Suprapubic skin (tissue), 3 donors: ENCODE results near the gene CSF1R.

Source experiments
- CTCF ChIP-seq, 2 donors: fragments of 200-600 bp in 1 of 2; fragments of 450-650 bp in 1 of 2; sonication (generic) in 1 of 2; IDR thresholded peaks; one replicate each; pipeline ENCODE4 v1.5.1; 2016 to 2019; ENCODE audit warnings: antibody characterized with exemption in 2 of 2, mild to moderate bottlenecking in 1 of 2, moderate library complexity in 1 of 2
- EP300 ChIP-seq: sonication (generic); formaldehyde crosslinking; IDR thresholded peaks from one replicate; pipeline ENCODE4 v1.6.1; 2017; ENCODE audit warnings: antibody characterized with exemption
- POLR2A ChIP-seq, 2 donors: fragments of 450-650 bp; IDR thresholded peaks; one replicate each; pipeline ENCODE4 v1.6.1; 2017; ENCODE audit warnings: antibody characterized with exemption in 2 of 2, mild to moderate bottlenecking in 2 of 2, moderate library complexity in 2 of 2

- no peak for TF ChIP-seq EP300
- no peak for TF ChIP-seq POLR2A (IDR thresholded peaks at IDR 0.05)
- no peak for TF ChIP-seq CTCF (IDR thresholded peaks at IDR 0.05)
These were observed 24.8 kb downstream of the CSF1R start for GRCh38 chr5:150061538-150061995.
